H7 (cell line): Measurements from ENCODE around the gene ASB9. TPM values are rescaled to one million over a fixed set of nuclear protein-coding genes. Genes with fewer than 3 reads are reported as not detected.
"Not testable (repeated sequence)": the region's sequence is repeated elsewhere in the genome, so short reads cannot be mapped to it uniquely, and the experiment has no call there.

Source experiments
- DNase-seq: peaks from one replicate; pipeline ENCODE4 v3.0.0; 2012
- H3K27me3 ChIP-seq: 2 replicates; pipeline ENCODE4 v1.6.0; 2011; ENCODE audit warnings: mild to moderate bottlenecking, low read length; ENCODE audit not compliant: control insufficient read depth, insufficient read depth
- H3K36me3 ChIP-seq: replicated peaks from 2 replicates; pipeline ENCODE4 v1.5.1; 2011; ENCODE audit warnings: low read length; ENCODE audit not compliant: control insufficient read depth, insufficient read depth
- H3K4me3 ChIP-seq: 2 replicates; pipeline ENCODE4 v1.5.1; 2011; ENCODE audit warnings: low read depth, mild to moderate bottlenecking, control low read depth, low read length, moderate library complexity; ENCODE audit not compliant: insufficient read depth
- total RNA-seq: library from RNA; depleted of rRNA; stranded (reverse); fragments of >200 nt; shearing (Covaris generic); gene quantifications from 2 replicates; pipeline ENCODE4 v1.2.3, GENCODE V29; 2014

The ASB9 gene
- total RNA-seq, 1 experiment from 2014 or later: 2.9 TPM

- no peaks in the 10 kb centered on the region for H3K36me3 ChIP-seq
Observed at GRCh38 chrX:15215366-15215765, 54.5 kb downstream of the ASB9 start.

GRCh38 chrX:15214588-15214987 lies 55.3 kb downstream of the ASB9 start:
- Histone ChIP-seq H3K4me3 (no peak overlapping the region), H3K27me3 (no peaks in the 10 kb centered on the region), H3K36me3 (no peaks in the 10 kb centered on the region)
- no peak for DNase-seq

More at GRCh38 chrX:15215366-15215765, 54.5 kb downstream of the ASB9 start:
- Histone ChIP-seq H3K4me3 (no peak overlapping the region), H3K27me3 (no peaks in the 10 kb centered on the region)
- DNase-seq: no peak

- DNase-seq: no peak
- no peak overlapping the region for H3K4me3 ChIP-seq
- no peaks in the 10 kb centered on the region for H3K27me3 ChIP-seq
- no peaks in the 10 kb centered on the region for H3K36me3 ChIP-seq
Observed at GRCh38 chrX:15209096-15209495, 60.8 kb downstream of the ASB9 start.

- Histone ChIP-seq H3K27me3 (no peaks in the 10 kb centered on the region), H3K4me3 (no peak overlapping the region), H3K36me3 (no peaks in the 10 kb centered on the region)
- no peak for DNase-seq
Observed at GRCh38 chrX:15207994-15208393, 61.9 kb downstream of the ASB9 start.

GRCh38 chrX:15207384-15207783 lies 62.5 kb downstream of the ASB9 start:
- Histone ChIP-seq H3K36me3 (no peaks in the 10 kb centered on the region), H3K27me3 (no peaks in the 10 kb centered on the region), H3K4me3 (no peak overlapping the region)
- DNase-seq: no peak

- Histone ChIP-seq H3K36me3 (no peaks in the 10 kb centered on the region), H3K27me3 (no peaks in the 10 kb centered on the region), H3K4me3 (no peak overlapping the region)
- no peak for DNase-seq
Observed at GRCh38 chrX:15206306-15206705, 63.6 kb downstream of the ASB9 start.

GRCh38 chrX:15204130-15204751 lies 65.6 kb downstream of the ASB9 start:
- Histone ChIP-seq H3K27me3 (no peaks in the 10 kb centered on the region), H3K4me3 (no peak overlapping the region), H3K36me3 (no peaks in the 10 kb centered on the region)
- DNase-seq: no peak

GRCh38 chrX:15203694-15204093 lies 66.2 kb downstream of the ASB9 start:
- no peak for DNase-seq
- Histone ChIP-seq H3K36me3 (no peaks in the 10 kb centered on the region), H3K27me3 (no peaks in the 10 kb centered on the region), H3K4me3 (no peak overlapping the region)

GRCh38 chrX:15202454-15203177 lies 67.3 kb downstream of the ASB9 start:
- DNase-seq: no peak
- Histone ChIP-seq H3K27me3 (no peaks in the 10 kb centered on the region), H3K4me3 (no peak overlapping the region), H3K36me3 (no peaks in the 10 kb centered on the region)

GRCh38 chrX:15200871-15201270 lies 69.0 kb downstream of the ASB9 start:
- Histone ChIP-seq H3K27me3 (no peaks in the 10 kb centered on the region), H3K4me3 (no peak overlapping the region), H3K36me3 (no peaks in the 10 kb centered on the region)
- DNase-seq: no peak

- H3K4me3 ChIP-seq, H3K27me3 ChIP-seq, H3K36me3 ChIP-seq, DNase-seq: not testable (repeated sequence)
Observed at GRCh38 chrX:15198608-15199202, 71.2 kb downstream of the ASB9 start.

GRCh38 chrX:15194146-15194545 lies 75.7 kb downstream of the ASB9 start:
- no peaks in the 10 kb centered on the region for H3K36me3 ChIP-seq
- H3K27me3 ChIP-seq: no peaks in the 10 kb centered on the region
- H3K4me3 ChIP-seq: no peak overlapping the region
- DNase-seq: no peak
